ENCODE data around the gene FAM98C.

The FAM98C gene

GRCh38 chr19:38442736-38443135, 39.8 kb downstream of the FAM98C start:
- no peak for TF ChIP-seq ZFX (IDR thresholded peaks at IDR 0.05; ENCODE audit: borderline replicate concordance)
- TF ChIP-seq CTCF (IDR thresholded peaks at IDR 0.05), result no peak
- H3K27ac ChIP-seq, result no peak overlapping the region

GRCh38 chr19:38443458-38443999, 40.6 kb downstream of the FAM98C start:
- no peak overlapping the region for H3K27ac ChIP-seq
- no peak for TF ChIP-seq ZFX (IDR thresholded peaks at IDR 0.05; ENCODE audit: borderline replicate concordance)
- TF ChIP-seq CTCF (IDR thresholded peaks at IDR 0.05), result no peak

- TF ChIP-seq ZFX (IDR thresholded peaks at IDR 0.05; ENCODE audit: borderline replicate concordance) (no peak), CTCF (IDR thresholded peaks at IDR 0.05) (no peak)
- no peak overlapping the region for H3K27ac ChIP-seq
Measured at GRCh38 chr19:38444026-38444425, 41.1 kb downstream of the FAM98C start.

- TF ChIP-seq CTCF (IDR thresholded peaks at IDR 0.05), result no peak
- TF ChIP-seq ZFX (IDR thresholded peaks at IDR 0.05; ENCODE audit: borderline replicate concordance), result no peak
- H3K27ac ChIP-seq, result no peak overlapping the region
Measured at GRCh38 chr19:38445362-38445761, 42.5 kb downstream of the FAM98C start.

GRCh38 chr19:38448225-38448624, 45.3 kb downstream of the FAM98C start:
- H3K27ac ChIP-seq, result no peak overlapping the region
- TF ChIP-seq CTCF (IDR thresholded peaks at IDR 0.05), result no peak
- TF ChIP-seq ZFX (IDR thresholded peaks at IDR 0.05; ENCODE audit: borderline replicate concordance), result no peak

- TF ChIP-seq CTCF (IDR thresholded peaks at IDR 0.05) (no peak), ZFX (IDR thresholded peaks at IDR 0.05; ENCODE audit: borderline replicate concordance) (no peak)
- H3K27ac ChIP-seq, result no peak overlapping the region
Measured at GRCh38 chr19:38449518-38449917, 46.6 kb downstream of the FAM98C start.

GRCh38 chr19:38451036-38451435, 48.1 kb downstream of the FAM98C start:
- H3K27ac ChIP-seq, result no peak overlapping the region
- no peak for TF ChIP-seq ZFX (IDR thresholded peaks at IDR 0.05; ENCODE audit: borderline replicate concordance)
- no peak for TF ChIP-seq CTCF (IDR thresholded peaks at IDR 0.05)

All from 22Rv1 (cell line).